Right lung (tissue), 5 donors: Measurements from ENCODE around the gene LDLRAD4. TPM values are rescaled to one million over a fixed set of nuclear protein-coding genes. Genes with fewer than 3 reads are reported as not detected.
"Not testable (repeated sequence)": the region's sequence is repeated elsewhere in the genome, so short reads cannot be mapped to it uniquely, and the experiment has no call there.

Experiments used
- DNase-seq, 2 donors: peaks; one replicate each; pipeline ENCODE4 v3.0.0-alpha.2; 2013
- polyA plus RNA-seq, 5 donors: library from polyadenylated mRNA; unstranded; fragments of 120-200 nt; gene quantifications; one replicate each; pipeline versions ENCODE4 v1.2.1 to v1.2.3, GENCODE V29; 2013; ENCODE audit warnings: inconsistent platforms in 1 of 5, low replicate concordance in 1 of 5; ENCODE audit not compliant: insufficient read length in 5 of 5, insufficient read depth in 1 of 5

The LDLRAD4 gene
- polyA plus RNA-seq, 5 donors, result 14.2 to 18.6 (median 15.1) TPM

DNA sequence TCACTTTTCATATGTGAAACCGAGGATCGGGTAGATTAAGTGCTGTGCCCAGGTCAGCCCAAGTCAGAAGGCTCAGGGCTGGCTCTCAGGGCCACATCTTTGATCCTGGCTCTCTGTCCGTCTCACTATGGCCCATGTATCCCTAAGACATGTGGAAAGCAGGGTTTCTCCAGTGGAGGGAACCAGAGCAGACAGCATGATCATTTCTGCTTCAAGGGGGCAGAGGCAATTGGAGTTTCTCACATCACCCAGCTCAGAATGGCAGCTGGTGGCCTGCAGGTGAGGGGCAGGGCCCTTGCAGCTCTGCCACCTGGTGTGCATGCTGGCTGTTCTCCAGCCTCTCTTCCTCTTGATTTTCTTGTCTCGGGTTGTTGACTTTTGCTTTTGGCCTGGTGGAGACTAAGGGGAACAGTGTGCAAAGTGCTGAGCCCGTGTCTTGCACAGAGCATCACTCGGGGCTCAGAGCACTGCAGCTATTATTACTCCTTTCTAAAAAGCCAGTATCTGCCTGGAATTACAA, 27.0 kb downstream of the LDLRAD4 start:
- no peak for DNase-seq

DNA sequence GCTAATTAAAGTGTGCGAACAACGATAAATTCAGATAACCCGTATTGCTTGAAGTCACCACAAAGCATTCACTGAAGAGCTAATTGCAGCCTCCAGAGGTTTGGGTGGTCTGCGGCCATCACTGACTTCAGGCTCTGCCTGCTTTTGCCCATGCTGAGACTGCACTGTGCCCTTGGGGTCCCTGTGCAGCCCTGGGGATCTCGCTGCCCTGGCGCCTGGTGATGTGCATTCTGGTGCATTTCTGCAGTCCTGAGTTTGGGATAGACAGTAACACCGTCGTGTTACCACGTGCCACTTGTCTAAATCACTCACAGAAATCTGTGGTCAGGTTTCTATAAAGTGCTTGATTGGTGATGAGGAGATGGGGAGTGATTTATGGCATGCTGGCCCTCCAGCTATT, 27.6 kb downstream of the LDLRAD4 start:
- no peak for DNase-seq

DNA sequence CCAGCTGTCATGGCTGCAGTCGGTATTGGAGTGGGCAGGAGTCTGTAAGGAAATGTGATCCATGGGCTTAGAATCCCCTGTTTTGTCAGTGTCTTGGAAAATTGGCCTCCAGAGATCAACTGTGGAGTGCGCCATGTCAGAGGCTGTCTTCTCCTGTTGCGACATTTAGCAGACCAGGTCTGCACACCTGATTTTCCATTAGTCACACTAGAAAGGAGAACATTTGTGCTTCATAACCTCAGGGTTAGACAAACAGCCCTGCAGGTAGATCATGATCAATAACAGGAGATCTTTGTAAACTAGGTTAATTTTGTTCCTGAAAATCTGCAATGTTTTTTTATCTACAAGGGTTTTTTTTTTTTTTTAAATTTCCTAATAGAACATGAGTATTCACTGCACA, 28.0 kb downstream of the LDLRAD4 start:
- DNase-seq, result no peak

DNA sequence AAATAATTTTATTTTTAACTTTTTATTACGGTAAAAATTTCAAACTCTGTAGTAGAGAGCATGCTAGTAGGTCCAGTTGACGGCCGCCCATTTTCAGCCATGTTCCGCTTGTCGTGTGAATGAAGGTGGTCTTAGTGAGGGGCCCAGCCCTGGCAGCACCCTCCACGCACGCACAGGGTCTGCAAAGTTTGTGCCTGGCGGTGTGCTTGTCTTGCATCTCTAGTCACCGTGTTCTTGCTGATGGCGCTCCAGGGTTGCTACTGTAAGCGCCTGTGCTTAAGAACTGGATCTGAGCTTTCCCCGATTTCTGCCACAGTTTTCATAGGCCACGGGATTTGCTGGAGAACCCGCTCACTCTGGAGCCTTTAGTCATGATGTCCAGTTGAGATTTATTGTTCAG, 28.9 kb downstream of the LDLRAD4 start:
- no peak for DNase-seq

DNA sequence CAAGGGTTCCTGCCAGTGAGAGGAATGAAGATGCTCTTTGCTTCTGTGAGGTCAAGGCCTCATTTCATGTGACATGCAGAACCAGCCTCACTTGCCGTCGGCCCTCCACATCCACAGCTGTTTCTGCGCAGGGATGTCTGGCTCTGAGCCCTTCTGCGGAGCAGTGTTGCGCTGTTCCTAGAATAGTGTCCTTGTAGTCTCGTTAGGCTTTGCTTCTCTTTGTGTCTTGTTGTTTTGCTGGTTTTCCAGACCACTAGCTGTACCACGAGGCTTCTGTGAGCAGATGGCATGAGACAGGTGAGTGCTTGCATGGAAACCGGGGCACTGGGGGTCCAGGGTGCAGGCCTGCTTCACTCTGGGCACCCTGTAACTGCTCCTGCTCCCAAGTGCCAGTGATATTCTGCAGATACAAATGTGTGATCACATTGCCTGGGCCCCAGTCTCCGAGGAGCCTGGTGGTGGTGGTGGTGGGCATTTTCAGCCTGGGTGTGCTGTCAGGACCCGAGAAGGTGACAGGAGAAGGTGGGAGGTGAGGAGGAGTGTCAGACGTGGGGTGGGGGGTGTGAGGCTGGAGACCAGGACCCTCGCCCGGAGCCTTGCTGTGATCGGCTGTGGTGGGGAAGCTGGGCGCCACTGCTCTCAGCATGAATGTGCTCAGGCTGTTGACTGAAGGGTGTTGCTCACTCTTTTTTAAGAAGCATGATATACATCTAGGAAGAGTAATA, 34.3 kb downstream of the LDLRAD4 start:
- no peak for DNase-seq

DNA sequence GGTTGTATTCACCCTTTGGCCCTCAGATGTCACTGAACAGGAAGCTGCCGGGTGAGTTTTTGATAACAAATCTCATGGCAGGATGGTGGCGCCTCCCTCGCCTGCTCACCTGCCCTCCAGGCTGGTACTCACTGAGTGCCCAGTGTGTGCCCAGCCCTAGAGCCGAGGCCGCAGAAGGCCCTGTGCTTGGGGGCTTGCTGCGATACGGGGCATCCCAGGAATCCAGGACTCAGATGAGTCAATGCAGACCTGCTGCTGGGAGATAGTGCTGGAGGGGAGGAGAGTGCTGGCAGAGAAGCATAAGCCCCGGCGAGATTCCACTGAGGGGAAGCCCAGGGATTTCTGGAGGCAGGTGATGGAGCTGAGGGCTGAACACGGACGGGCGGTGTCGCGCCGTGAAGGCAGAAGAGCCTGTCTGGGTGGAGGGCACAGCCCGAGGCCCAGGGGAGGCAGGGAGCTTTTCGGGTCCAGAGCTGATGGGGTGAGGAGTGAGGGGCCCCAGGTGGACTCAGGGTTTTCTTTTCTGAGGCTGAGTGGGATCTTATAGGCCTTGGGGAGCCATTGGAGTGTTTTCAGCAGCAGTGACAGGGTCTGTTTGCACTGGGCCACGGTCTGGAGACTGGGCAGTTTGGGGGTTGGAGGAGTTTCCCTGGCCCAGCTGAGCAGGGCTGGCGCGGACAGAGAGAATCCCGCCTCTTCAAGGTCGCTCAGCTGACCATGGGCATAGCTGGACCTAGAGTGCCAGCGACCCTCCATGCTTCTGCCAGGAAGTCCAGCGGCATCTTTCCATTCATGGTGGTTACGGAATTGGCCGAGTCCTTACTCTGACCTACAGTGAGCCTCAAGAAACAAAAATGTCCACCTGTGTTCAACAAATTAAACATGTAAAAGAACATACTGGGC, 35.5 kb downstream of the LDLRAD4 start:
- DNase-seq, result no peak

DNA sequence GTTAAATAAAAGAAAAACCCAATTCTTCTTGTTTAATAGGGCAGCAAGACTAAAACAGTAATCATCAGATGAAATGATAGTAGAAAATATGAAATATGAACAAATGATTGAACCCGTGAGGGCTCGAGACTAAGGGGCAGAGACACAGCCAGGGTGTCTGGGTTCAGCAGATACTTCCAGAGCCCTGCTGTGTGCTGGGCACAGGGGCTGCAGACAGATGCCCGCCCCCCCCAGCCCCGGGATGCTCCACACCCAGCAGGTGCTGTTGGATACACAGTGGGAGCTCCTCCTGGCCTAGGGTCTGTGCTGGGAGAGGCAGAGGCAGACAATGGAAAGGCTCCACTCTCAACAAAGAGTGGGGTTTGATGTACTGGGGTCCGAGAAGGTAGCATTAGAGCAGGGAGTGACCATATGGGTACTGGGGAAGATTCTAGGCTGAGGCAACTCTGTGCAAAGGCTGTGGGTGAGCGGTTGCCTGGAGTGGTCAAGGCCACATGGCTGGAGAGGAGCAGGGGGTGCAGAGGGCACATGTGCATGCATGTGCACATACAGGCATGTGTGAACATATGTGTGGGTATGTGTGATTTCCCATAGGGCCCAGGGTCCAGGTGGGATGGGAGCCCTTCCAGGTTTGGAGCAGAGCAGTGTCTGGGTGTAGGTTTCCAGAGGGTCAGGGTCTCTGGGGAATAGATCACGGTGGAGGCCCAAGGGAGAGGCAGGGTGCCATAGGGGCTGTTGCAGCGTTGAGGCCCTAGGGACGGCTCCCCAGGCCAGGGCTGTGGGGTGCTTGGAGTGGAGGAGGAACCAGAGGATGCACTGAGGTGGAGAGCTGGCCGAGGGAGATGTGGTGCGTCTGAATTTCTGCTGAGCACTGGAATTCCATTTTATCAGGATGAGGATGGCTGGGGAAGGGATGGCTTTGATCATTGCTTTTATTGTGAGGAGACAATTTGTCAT, 36.7 kb downstream of the LDLRAD4 start:
- no peak for DNase-seq

DNA sequence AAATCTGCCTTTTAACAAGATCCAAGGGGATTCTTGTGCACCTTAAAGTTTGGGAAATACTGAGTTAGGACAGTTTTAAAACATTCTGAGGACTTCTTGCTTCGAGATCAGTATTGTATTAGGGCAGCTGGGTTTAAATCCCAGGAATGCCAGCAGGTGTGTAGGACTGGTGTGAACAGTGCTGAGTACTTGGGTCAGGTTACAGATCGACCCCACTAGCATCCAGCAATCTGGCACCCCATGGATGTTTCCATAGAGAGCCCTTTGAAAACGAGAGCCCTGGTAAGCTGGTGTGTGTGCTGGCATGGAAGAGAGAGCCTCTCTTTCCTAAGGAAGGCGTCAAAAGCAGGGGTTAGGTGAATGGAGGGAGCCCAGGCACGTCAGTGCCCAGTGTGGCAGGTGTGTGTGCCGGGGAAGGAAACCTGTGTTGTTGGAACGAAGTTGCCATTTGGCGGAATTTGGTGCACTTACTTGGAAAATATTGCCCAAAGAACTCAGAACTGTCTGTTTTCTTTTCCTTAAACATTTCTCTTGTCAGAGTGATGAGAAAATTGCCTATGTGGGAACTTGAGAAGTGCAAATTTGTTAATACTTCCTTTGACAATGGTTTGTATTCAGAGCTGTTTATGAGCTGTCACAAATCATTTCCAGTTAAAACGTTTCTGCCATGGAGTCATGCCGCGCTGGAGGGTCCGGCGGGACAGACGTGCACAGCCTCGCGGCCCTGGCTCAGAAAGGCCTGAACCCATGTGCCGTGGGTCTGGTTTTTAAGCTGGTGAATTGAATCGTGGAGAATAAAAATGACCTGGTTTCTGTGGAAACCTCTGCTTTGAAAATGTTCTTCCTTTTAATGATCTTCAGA, 38.1 kb downstream of the LDLRAD4 start:
- DNase-seq, result no peak

DNA sequence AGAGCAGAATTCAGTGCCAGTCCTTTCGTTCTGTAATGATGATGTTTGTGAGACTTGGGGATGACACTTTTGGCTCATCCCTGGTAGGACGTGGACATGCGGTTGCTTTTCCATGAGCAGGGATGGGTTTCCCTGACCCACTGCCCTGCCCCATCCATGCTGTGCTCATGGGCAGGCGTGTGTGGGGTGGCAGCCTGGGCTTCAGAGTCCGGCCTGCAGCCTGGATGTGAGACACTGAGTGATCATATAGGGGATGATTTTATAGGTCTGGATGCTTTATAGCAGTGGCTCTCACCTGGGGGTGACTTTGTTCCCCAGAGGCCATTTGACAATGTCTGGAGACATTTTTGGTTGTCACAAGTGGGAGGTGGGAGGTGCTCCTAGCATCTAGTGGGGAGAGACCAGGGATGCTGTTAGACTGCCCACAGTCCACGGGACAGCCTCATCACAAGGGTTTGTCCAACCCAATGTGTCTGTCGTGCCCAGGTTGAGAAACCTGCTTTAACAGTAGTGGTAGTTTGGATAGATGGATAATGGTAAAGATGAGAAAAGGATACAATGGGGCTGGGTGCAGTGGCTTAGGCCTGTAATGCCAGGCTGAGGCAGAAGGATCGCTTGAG, 38.9 kb downstream of the LDLRAD4 start:
- DNase-seq, result no peak

DNA sequence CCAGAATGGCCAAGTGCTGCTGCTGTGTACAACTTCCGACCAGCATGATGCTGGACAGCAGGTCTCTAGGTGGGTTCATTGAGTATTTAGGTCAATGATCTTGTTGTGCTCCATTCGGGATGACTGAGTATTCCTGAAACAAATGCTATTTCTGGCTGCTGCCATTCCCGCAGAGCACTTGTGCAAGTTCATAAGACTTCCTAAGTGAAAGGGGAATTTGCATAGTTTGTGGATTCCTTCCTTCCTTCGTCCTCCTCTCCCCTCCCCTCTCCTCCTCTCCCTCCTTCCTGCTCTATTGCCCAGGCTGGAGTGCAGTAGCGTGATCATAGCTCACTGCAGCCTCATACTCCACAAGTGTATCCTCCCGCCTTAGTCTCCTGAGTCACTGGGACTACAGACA, 40.4 kb downstream of the LDLRAD4 start:
- DNase-seq, result no peak

DNA sequence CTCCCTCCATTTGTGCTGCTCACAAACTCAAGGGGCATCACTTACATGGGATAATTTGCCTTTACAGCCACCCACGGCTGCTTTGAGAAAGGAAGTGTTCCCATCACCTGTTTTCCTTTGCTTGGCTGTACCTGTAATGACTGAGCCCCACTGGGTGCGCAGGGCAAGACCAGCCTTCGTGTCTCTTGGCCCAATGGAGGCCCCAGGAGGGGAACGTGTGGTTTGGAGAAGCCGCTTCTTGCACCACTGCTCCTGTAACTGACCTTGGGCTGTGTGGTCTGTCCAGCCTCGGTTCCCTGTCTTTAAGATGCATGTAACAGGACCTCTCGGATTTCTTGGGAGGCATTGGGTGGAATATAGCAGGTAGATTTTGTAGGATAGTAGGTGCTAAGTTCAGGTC, 41.1 kb downstream of the LDLRAD4 start:
- no peak for DNase-seq

DNA sequence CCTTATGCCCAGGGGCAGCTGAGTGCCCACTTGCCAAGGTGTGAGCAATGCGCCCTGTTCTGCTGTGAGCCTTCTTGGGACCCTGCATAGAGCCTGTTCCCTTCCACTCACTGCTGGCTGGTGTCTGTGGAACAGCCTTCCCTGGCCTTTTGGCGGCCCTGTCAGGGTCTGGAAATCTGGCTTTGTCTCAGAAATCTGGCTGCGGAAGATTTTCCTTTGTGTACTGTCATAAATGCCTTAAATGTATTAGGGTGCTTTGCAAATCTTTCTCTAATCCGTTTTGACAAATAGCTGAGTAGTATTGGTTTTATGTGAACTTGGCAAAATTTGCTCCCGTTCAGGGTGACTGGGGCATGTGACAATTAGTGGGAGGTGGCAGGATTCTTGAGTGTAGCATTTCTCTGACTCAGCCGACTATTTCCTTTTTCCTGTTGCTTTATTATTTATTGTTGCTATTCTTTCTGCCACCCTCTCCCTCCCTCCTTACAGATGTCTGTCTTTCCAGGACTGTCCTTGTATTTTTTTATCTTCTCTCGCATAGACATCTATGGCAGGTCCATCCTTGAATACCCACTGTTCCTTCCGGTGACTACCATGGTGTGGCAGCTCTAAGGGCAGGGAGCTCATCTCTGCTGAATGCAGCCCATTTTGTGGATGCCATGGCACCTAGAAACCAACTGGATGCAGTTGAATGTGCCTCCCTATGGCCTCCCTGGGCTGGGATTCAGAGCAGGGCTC, 41.8 kb downstream of the LDLRAD4 start:
- DNase-seq, result no peak

DNA sequence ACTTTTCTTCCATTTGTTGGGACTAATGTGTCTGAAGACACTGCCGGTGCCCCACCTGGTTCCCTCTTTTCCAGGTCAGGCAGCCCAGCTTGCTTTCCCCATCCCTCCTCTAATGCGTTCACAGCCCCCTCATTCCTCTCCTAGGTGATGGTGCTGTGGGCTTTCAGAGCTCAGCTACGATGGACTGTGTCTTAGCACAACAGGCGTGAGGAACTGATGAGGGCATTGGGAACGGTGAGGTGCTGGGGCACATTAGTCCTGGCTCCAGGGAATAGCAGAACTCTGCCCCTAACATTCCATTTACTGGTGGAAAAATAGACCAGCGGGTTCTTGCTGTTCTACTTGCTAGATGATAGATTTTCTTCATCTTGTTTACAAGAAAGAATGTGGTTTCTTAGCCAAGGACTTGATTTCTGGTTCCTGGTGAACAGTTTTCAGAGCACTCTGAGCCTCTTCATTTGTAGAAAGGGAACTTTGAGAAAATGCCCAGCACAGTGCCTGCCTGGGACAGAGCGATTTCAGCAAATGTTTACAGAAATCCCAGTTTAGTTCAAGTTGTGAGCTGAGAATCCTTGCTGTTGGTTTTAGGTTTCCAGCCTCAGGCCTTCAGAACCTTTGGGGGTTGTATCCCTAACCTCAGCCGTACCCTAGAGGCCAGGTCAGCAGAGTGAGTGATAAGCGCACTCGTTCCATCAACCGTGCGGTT, 42.5 kb downstream of the LDLRAD4 start:
- no peak for DNase-seq

DNA sequence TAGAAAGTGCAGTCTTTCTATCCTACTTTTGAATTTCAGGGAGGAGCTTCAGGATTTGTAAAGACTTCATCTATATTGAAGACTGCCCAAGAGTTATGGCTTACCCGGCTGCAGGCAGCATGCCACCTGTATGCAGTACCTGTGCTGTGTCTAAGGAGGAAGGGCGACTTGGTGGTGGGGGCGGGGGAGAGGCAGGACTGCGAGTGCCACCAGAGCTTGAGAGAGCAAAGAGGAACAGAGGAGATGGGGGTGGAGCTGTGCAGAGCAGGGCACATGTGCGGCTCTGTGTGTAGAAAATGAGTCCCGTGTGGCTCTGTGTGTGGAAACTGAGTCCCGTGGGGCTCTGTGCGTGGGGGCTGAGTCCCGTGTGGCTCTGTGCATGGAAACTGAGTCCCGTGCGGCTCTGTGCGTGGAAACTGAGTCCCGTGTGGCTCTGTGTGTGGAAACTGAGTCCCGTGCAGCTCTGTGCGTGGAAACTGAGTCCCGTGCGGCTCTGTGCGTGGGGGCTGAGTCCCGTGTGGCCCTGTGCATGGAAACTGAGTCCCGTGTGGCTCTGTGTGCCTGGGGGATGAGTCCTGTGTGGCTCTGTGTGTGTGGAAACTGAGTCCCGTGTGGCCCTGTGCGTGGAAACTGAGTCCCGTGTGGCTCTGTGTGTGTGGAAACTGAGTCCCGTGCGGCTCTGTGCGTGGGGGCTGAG, 43.2 kb downstream of the LDLRAD4 start:
- no peak for DNase-seq

DNA sequence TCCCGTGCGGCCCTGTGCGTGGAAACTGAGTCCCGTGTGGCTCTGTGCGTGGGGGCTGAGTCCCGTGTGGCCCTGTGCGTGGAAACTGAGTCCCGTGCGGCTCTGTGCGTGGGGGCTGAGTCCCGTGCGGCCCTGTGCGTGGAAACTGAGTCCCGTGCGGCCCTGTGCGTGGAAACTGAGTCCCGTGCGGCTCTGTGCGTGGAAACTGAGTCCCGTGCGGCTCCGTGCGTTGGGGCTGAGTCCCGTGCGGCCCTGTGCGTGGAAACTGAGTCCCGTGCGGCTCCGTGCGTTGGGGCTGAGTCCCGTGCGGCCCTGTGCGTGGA, 43.8 kb downstream of the LDLRAD4 start:
- not testable (repeated sequence) for DNase-seq

DNA sequence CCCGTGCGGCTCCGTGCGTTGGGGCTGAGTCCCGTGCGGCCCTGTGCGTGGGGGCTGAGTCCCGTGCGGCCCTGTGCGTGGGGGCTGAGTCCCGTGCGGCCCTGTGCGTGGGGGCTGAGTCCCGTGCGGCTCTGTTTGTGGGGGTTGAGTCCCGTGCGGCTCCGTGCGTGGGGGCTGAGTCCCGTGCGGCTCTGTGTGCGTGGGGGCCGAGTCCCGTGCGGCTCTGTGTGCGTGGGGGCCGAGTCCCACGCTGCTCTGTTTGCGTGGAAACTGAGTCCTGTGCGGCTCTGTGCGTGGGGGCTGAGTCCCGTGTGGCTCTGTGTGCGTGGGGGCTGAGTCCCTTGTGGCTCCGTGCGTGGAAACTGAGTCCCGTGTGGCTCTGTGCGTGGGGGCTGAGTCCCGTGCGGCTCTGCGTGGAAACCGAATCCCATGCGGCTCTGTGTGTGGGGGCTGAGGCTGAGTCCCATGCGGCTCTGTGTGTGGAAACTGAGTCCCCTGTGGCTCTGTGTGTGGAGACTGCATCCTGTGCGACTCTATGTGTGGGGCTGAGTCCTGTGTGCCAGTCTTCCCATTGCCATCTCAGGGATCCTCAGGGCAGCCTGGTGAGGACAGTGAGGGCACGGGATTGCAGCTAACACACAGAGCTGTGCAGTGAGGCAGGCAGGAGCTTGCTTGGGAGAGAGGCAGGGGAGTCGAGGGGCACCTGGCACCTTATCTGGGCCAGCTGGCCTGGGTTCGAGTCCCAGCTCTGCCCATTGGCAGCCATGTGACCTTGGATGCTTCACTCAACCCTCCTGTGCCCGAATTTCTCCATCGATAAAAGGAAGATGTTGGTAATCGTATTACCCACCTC, 44.5 kb downstream of the LDLRAD4 start:
- DNase-seq, result no peak
